ENCODE measurements around the gene RTN3.
"Not testable (repeated sequence)": the region's sequence is repeated elsewhere in the genome, so short reads cannot be mapped to it uniquely, and the experiment has no call there.

Gene RTN3, protein sequence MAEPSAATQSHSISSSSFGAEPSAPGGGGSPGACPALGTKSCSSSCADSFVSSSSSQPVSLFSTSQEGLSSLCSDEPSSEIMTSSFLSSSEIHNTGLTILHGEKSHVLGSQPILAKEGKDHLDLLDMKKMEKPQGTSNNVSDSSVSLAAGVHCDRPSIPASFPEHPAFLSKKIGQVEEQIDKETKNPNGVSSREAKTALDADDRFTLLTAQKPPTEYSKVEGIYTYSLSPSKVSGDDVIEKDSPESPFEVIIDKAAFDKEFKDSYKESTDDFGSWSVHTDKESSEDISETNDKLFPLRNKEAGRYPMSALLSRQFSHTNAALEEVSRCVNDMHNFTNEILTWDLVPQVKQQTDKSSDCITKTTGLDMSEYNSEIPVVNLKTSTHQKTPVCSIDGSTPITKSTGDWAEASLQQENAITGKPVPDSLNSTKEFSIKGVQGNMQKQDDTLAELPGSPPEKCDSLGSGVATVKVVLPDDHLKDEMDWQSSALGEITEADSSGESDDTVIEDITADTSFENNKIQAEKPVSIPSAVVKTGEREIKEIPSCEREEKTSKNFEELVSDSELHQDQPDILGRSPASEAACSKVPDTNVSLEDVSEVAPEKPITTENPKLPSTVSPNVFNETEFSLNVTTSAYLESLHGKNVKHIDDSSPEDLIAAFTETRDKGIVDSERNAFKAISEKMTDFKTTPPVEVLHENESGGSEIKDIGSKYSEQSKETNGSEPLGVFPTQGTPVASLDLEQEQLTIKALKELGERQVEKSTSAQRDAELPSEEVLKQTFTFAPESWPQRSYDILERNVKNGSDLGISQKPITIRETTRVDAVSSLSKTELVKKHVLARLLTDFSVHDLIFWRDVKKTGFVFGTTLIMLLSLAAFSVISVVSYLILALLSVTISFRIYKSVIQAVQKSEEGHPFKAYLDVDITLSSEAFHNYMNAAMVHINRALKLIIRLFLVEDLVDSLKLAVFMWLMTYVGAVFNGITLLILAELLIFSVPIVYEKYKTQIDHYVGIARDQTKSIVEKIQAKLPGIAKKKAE

DNA sequence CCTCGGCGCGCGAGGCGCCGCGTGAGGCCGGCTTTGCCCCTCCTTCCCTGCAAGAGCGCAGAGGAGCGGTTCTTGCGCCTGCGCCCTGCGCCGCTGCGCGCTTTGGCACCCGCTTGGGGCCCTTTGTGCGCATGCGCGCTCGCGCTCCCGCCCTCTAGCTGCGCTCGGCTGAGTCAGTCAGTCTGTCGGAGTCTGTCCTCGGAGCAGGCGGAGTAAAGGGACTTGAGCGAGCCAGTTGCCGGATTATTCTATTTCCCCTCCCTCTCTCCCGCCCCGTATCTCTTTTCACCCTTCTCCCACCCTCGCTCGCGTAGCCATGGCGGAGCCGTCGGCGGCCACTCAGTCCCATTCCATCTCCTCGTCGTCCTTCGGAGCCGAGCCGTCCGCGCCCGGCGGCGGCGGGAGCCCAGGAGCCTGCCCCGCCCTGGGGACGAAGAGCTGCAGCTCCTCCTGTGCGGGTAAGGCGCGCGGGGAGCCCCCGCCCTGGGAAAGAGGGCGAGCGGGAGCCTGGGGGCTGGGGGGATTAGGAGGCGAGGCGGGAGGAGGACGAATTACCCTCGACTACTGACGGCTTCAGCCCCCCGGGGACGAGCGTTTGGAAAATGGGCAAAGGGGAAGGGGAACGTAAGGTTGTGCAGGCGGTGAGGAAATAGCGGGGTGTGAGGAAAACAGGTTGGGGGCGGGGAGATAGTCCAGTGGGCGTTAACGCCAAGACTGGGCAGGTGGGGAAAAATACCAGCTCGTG is at the start of gene RTN3:
Gene RTN3 (plus strand): TSS at position 180 of the 745 bp plus-strand sequence. CDS start 137 bp downstream, at position 317.
- peak; percentile 98 for DNase-seq (ENCODE audit: low read depth)

DNA sequence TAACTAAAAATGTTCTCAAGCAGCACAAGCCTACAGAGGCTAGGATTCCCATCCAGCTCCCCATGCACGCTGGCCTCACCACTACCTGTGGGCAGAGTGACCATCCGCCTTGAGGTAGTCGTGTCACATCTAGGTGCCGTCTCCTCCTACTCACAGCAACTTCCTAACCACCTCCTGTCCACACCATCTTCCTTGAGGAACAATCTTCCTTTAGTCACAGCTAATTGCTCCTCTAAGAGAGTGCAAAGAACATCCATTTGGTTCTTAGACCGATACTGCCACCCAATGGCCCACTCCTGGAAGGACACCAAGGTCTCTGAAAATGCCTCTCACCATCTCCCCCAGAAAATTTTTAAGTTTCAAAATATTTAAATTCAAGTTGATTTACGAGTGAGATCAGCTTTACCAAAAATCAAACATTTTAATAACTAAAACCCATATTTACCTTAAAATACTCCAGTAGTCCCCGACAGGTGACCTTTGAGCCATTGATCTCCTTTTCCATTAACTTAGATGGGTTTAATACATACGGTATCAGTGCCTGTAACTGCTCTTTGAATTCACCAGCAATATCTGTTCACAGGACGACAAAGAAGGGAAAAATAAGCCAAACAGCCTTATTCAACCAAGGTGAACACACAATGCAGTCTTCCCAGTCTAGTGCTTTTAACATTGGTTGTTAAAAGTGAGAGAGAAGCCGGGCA is 45.4 kb upstream of the RTN3 start:
- peak; percentile 41 for DNase-seq (ENCODE audit: low read depth)

DNA sequence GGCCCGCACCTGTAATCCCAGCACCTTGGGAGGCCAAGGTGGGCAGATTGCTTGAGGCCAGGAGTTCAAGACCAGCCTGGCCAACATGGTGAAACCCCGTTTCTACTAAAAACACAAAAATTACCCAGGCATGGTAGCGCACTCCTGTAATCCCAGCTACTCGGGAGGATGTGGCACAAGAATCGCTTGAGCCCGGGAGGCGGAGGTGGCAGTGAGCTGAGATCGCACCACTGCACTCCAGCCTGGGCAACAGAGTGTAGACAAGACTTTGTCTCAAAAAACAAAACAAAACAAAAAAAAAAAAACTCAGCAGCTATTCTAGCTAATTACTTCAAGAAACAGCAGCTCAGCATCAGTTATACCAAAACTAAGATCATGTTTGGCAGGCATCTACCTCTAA is 42.9 kb upstream of the RTN3 start:
- not testable (repeated sequence) for DNase-seq (ENCODE audit: low read depth)

DNA sequence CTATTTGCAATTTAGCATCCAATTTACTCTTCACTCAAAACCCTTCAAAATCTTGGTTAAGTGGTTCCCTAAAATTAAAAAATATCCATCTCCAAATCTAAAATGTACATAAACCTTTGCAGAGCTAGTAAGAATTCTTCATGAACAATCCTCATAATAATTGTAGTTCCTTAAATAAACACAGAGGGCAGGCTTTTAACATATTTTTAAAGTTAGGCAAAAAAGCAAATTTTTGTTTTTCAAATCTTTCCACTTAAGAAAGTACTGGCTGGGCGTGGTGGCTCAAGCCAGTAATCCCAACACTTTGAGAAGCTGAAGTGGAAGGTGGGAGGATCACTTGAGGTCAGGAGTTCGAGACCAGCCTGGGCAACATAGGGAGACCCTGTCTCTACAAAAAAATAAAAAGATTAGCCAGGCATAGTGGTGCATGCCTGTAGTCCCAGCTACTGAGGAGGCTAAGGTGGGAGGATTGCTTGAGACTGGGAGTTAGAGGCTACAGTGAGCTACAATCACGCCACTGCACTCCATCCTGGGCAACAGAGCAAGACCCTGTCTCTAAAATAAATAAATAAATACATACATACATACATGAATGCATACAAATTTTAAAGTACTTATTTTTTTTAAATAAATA is 42.0 kb upstream of the RTN3 start:
- DNase-seq (ENCODE audit: low read depth) = no peak

DNA sequence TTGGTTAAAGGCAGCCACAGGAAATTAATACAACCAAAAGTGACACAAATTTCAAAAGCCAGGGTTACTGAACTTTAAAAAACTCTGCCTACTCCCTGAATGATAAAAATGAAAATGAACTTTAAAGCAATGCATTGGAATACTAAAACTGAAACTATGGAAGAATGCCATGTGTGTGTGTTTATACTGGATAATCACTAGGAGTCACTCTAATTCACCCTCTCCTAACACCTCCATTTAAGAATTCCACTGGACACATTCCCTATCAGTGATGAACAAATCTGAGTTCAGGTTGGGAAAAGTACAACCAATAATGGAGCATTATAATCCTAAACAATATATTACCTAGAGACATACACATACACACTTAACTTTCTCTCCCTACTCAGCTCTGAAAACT is 39.6 kb upstream of the RTN3 start:
- no peak for DNase-seq (ENCODE audit: low read depth)

DNA sequence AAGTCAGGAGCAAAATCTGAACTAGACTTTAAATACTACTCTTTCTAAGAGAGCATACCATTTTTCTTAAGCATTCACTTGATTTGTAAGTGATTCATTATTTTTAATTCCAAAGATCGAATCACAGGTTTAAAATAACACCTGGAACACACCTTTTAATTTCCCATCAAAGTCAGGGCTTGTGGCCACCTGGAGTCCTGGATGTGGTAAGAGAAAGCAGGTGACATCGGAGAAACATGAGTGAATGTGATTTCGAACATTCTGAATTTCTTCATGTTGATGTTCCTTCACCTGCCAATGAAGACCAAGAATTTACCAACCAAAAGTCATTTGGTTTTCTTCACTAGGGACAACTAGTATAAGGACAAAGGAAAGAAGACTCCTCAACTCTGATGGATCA is 38.1 kb upstream of the RTN3 start:
- DNase-seq (ENCODE audit: low read depth) = no peak

DNA sequence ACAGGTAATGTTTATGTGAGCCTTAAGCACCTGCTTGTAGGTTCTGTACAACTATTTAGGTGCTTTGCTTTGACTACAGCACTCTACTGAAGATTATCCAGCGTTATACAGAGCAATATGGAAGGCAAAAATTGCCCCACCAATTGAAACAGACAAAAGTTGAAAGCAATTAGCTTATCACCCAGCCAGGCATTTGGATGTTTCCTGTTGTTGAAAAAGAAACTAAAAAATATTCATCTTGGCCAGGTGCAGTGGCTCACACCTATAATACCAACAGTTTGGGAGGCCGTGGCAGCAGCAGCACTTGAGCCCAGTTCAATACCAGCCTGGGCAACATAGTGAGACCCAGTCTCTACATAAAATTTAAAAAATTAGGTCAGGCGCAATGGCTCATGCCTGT is 28.6 kb upstream of the RTN3 start:
- DNase-seq (ENCODE audit: low read depth) = no peak

DNA sequence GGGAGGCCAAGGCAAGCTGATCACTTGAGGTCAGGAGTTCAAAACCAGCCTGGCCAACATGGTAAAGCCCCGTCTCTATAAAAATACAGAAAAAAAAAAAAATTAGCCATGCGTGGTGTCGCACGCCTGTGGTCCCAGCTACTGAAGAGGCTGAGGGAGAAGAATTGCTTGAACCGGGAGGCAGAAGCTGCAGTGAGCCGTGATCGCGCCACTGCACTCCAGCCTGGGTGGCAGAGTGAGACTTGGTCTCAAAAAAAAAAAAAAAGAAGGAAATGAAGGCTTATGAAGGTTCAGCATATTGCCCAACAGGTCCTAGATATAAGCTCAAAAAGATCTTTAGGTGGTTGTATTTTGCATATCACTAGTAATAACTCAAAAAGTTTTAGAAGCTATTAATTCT is 20.3 kb upstream of the RTN3 start:
- DNase-seq (ENCODE audit: low read depth) = no peak

DNA sequence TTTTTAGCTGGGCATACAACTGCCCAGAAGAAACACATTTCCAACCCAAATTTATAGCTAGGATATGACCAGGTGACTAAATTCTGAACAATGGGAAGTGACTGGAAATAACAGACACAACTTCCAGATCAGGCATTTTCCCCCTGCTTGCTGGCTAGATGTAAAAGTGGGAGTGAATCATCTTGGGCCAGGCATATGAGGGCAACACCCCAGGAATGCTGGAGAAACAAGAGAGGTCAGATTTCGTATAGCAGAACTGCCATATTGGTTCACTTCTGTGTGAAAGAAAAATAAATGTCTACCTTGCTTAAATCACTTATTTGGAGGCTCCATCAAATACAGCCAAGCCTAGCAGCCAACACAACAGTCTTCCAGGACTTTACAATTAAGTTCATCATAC is 17.5 kb upstream of the RTN3 start:
- DNase-seq (ENCODE audit: low read depth) = no peak

DNA sequence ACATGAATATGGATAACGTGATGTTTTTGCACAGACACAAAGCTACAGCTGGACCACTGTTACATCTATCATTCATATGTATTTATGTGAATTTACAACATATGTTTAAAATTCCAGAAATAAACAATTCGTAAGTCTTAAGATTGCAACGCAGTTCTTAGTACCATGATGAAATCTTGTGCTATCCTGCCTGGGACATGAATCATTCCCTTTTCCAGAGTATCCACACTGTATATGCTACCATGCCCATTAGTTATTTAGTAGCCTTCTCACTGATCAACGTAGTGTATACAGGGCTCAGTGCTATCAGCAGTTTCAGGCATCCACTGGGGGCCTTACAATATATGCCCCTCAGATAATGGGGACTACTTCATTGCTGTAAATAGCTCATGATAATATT is 14.4 kb upstream of the RTN3 start:
- no peak for DNase-seq (ENCODE audit: low read depth)

DNA sequence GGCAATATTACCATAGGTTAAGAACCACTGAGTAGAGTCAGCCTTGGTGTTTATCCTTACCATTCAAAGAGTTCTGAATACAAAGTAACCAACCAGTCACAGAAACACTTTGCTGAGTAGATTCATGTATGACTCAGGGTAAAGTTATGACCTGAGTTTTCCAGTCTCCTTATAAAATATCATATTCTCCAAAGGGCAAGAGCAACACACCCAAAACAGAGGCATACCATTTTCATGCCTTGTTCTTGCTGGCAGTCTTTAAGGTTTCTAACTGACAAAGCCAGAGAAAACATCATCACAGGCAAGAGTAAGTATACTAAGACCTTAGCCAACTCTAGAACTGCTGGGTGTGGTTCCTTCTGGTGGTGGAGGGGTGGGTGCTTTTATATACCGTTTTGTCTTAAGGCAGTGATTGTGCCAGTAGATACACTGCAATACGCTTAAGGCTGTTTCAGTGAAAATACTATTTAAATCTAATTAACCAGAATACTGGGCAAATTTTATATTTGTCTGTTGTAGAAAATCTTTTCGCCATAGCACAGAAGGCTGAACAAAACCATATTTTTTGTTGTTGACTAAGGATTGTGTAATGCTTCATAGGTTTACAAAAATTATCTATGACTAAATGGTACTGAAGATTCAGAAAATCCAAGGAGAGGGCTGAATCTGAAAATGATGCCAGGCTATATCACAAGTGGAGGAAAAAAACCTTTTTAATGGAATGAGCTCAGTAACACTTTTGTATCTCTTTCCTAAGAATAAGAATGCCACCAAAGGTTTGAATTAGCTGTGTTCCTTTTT is 13.1 kb upstream of the RTN3 start:
- DNase-seq (ENCODE audit: low read depth) = no peak

DNA sequence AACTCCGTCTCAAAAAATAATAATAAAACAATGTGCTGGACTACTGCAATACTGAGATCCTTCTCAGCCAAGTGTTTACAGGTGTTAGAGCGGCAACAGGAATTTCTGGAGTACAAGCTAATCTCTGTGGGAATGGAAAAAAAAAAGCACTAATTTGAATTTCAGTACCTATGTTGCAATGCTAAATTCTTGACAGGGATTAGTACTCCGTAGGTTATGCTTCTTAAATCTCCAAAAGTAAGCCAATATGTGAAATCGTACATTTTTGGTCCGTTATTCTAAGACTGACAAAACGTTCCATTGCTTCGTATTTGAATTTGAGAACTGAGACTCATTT is 11.2 kb upstream of the RTN3 start:
- no peak for DNase-seq (ENCODE audit: low read depth)

DNA sequence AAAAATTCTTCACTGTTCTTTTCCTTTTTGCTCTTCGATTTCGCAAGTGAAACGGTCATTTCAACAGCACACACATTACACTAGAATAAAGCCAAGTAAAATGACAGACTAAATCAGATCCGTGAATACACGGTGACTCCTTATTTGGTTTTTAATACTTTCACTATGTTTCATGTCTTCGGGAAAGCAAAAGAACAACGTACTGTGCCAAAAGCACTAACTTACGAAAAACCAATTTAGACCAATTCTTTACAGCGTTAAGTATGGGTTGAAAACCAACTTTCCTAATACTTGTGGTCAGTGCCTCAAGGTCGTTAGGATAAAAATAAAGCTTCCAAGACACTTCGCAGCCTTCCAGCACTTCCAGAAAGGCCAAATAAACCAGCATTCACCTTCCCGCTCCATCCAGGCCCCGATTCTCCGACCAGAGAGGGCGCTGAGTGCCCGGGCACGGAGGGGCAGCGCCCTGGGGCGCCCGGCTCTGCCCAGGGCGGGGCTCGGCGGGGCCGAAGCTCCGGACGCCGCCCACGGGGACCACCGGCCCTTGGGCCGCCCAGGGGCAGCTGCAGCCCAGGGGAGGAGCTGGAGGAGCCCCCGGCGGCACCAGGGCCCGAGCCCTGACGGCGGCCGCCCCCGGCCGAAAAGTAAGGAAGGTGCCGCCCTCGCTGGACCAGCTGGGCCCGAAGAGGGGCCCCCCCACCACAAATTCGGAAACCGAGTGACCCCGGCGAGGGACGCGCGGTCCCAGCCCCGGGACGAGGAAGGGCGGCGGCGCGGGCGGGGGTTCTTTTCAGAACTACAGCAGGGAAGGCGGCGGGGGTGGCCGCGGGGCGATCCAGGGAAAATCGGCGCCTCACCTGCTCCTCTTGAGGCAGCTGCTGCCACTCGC is 10.6 kb upstream of the RTN3 start:
- DNase-seq (ENCODE audit: low read depth) = peak; percentile 11

DNA sequence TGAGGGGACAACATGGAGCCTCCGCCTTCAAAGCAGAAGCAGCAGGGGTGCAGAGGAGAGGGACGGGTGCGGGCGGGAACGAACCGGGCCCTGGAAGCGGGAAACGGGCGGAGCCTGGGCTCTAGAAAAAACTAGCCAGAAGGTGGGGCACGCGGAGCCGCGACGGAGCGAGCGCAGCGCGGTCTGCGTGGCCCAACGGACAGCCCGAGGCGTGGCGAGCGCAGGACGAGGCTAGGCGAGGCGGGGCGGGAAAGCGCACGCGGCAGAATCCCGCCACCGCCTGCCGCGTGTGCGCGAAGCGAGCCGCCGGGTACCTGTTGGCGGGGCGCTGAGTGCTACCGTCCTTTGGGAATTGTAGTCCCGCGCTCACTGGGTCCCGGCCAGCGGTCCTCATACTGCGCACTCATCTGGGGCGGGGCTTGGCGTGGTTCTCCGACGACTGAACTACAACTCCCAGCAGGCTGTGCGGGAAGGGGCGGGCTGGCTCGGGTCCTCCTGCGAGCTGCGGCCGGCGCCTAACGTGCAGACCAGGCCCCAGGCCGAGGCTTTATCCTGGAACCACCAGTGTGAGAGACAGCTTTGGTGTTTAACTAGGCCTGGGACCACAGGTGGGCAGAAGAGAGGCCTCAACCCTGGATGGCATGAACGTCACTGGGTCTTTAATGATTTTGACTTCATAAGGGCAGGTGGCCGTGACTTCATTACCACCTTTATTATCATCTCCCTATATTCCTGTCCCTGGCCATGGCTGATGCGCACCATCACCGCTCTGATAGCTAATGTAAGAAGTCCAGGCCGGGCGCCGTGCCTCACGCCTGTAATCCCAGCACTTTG is 9.8 kb upstream of the RTN3 start, which contains the start of gene ATL3:
Gene ATL3 (minus strand): TSS at position 55 of the 834 bp plus-strand sequence. CDS start 41 bp downstream, at position 14.
- DNase-seq (ENCODE audit: low read depth) = peak; percentile 95

DNA sequence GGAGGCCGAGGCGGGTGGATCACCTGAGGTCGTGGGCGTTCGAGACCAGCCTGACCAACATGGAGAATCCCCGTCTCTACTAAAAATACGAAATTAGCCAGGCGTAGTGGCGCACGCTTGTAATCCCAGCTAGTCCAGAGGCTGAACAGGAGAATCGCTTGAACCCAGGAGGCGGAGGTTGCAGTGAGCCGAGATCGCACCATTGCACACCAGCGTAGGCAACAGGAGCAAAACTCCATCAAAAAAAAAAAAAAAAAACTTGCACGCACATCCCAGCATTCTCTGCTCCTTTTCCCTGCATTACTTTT is 9.2 kb upstream of the RTN3 start:
- no peak for DNase-seq (ENCODE audit: low read depth)

DNA sequence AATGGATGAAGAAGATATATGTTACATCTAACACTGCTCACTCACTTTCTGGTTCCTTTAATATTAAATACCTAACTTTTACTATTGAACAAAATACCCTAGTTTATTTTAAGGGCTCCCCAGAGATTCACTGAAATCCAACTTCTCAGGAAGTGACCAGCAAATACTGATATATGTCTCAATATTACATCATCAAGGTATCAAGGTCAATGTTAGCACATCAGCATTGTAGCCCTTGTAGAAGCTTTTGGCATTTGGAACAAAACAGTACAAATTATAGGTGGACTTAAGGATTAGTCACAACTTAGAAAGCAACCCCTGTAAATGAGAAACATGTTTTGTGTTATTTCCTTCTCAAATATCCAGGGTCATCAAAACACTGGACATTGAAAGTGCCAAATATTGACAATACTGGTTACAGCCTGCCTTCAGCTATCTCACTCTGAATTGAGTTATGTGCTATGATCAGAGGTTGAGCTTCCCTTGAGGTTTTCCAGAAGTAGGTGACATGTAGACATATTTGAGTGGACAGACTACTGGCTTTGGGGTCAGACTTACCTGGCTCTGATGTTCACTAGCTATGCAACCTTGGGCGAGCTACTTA is 8.3 kb upstream of the RTN3 start:
- no peak for DNase-seq (ENCODE audit: low read depth)

DNA sequence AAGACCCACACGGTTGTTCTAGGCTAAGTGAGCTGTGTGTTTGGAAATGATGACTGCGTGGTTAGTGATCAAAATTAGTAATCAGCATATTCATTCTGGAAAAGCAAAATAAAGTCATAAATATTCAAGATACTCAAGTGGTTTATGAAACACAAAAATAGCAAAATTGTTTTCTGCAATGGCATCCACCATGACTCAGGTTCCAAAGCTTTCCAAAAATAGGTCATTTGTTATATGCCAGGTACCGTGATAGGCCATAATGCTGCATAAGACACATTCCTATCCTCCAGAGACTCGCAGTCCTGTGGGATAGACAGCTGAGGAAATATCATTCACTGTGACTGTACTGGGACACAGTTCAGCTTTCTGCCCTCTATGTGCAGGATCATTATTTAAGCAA is 7.7 kb upstream of the RTN3 start:
- DNase-seq (ENCODE audit: low read depth) = no peak

DNA sequence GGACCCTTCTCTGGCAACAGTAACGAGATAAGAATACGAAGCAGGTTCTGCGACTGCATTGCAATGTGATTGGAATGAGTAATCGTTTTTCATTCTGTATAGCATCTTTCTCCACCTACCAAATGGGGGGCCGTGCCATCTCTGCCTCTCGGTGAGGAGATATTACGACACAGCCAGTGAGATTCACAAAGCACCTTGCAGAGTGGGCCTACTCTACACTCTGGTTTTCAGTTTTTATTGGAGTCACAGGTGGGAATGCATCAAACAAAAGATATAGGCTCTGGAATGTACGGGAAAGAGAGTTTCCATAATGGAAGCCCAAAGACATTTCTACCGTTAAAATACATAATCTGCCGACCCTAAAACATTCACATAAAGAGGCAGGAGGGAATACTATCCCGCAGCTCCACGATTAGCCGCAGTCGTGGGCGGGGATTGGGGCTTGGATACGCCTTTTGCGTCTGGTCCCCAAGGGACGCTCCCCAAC is 423 bp upstream of the RTN3 start:
- peak; percentile 5 for DNase-seq (ENCODE audit: low read depth)
